Neutrophil (primary cell): ENCODE results near the gene TSHZ1.

Experiments
- H3K27ac ChIP-seq: fragments of 200-600 bp; sonication (generic); 2 replicates; pipeline ENCODE4 v1.5.1; 2016; ENCODE audit warnings: mild to moderate bottlenecking, moderate library complexity
- H3K27me3 ChIP-seq: fragments of 200-600 bp; sonication (generic); 2 replicates; pipeline ENCODE4 v1.6.0; 2016; ENCODE audit warnings: mild to moderate bottlenecking
- H3K36me3 ChIP-seq: fragments of 200-600 bp; sonication (generic); 2 replicates; pipeline ENCODE4 v1.5.1; 2017
- H3K4me1 ChIP-seq, 2 experiments: fragments of 200-600 bp in 1 of 2; sonication (generic) in 1 of 2; 1 replicate in 1 of 2; 2 replicates in 1 of 2; pipeline versions ENCODE4 v1.5.1 to v1.6.1; 2013 to 2016; ENCODE audit warnings: low read depth in 1 of 2, low read length in 1 of 2, mild to moderate bottlenecking in 1 of 2, moderate library complexity in 1 of 2; ENCODE audit not compliant: control insufficient read depth in 1 of 2, insufficient read depth in 1 of 2
- H3K4me3 ChIP-seq, 2 experiments: fragments of 200-600 bp in 1 of 2; sonication (generic) in 1 of 2; 1 replicate in 1 of 2; 2 replicates in 1 of 2; pipeline ENCODE4 v1.5.1; 2013 to 2016; ENCODE audit warnings: low read depth in 1 of 2, low read length in 1 of 2, mild to moderate bottlenecking in 1 of 2, moderate library complexity in 1 of 2
- H3K9me3 ChIP-seq: fragments of 200-600 bp; sonication (generic); 2 replicates; pipeline ENCODE4 v1.5.1; 2016
- TF ChIP-seq, protein P1 (sequence below): fragments of 200-600 bp; sonication (generic); IDR thresholded peaks from 2 replicates; pipeline ENCODE4 v1.5.1; 2016; ENCODE audit warnings: antibody characterized with exemption

TSHZ1 gene

DNA sequence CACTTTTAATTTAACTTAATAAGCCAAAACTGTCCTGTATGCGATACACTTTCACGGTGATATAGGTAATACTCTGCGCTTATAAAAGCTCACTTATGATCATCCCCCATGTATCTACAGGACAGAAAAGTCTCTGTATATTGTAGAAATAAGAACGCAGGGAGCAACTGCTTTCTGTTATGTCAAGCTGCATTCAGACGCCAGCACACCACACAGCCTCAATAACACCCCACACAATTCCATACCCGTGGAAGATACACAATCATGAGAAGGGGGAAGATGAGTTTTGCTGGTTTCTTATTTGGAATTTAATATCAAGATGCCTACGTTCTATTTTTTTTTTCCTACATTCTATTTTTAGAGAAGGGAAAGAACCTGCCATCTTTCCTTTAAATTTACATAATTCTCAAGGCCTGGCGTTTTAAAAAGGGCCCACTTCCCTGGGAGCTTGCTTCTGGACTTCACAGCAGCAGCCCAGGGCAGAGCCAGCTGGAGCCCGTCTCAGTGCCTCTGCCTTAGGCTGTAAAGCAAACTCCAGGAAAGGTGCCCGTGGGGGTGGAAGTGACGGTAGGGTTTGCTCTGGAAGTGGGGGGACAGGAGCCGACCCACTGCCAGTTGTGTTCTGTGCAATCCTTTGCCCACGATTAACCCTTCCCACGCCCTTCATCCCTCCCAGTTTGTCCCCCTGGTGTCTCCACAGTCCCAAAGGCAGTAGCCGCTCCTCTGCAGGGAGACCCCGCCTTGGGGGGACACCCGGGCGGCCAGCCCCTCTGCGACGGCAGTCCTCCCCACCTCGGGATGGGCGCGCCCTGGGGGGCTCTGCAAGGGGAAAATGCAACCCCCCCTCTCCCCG lies 7.0 kb upstream of the TSHZ1 start:
- no peak overlapping the region for H3K27ac ChIP-seq
- peaks cover 52% of the 10 kb centered on the region for H3K27me3 ChIP-seq
- H3K36me3 ChIP-seq = peaks cover 27% of the 10 kb centered on the region
- H3K9me3 ChIP-seq = no peaks in the 10 kb centered on the region
- peaks cover 30 to 32% of the 10 kb centered on the region in 2 experiments for H3K4me1 ChIP-seq
- TF ChIP-seq, protein P1, sequence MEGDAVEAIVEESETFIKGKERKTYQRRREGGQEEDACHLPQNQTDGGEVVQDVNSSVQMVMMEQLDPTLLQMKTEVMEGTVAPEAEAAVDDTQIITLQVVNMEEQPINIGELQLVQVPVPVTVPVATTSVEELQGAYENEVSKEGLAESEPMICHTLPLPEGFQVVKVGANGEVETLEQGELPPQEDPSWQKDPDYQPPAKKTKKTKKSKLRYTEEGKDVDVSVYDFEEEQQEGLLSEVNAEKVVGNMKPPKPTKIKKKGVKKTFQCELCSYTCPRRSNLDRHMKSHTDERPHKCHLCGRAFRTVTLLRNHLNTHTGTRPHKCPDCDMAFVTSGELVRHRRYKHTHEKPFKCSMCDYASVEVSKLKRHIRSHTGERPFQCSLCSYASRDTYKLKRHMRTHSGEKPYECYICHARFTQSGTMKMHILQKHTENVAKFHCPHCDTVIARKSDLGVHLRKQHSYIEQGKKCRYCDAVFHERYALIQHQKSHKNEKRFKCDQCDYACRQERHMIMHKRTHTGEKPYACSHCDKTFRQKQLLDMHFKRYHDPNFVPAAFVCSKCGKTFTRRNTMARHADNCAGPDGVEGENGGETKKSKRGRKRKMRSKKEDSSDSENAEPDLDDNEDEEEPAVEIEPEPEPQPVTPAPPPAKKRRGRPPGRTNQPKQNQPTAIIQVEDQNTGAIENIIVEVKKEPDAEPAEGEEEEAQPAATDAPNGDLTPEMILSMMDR = no peak
- H3K4me3 ChIP-seq = no peak overlapping the region

GRCh38 chr18:75204269-75204731 lies 6.3 kb upstream of the TSHZ1 start:
- TF ChIP-seq, protein P1 = no peak
- Histone ChIP-seq H3K36me3 (peaks cover 27% of the 10 kb centered on the region), H3K27me3 (peaks cover 52% of the 10 kb centered on the region), H3K9me3 (no peaks in the 10 kb centered on the region), H3K4me1 (peaks cover 30 to 32% of the 10 kb centered on the region in 2 experiments), H3K27ac (no peak overlapping the region), H3K4me3 (no peak overlapping the region)

DNA sequence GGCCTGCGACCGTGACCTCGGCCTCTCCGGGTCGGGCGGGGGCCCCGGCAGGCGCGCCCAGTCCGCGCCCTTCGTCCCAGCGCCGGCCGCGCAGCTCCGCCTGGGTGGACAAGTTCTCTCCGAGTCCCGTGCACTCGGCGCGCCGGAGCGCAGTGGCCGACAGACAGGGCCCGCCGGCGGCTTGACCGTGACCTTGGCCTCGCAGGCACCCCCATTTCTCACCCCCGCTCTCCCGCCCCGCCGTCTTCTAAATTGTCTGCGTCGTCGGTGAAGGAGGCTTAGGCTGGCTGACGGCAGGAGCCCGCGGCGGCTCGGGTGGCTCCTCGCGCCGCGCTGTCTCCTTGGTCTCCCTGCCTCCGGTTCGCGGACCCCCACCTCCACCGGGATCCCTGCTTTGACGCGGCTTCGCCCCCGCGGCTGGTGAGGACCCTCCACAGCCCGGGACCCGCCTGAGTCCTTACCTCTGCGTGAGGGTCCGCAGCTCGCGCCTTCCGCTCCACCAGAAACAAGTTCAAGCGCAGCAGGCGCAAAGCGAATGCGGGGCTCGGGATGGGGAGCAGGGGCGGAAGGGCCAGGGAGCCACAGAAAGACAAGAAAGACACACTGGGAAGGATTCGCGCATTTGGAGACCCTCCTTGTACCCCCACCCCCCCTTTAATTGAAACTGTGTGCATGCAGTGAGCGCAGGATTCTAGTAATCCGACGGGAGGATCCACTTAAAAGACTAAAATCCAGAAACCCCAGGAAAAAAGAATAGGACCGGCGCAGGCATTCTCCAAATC lies 5.7 kb upstream of the TSHZ1 start:
- H3K36me3 ChIP-seq = peaks cover 21% of the 10 kb centered on the region
- H3K27me3 ChIP-seq = peaks cover 52% of the 10 kb centered on the region
- H3K9me3 ChIP-seq = no peaks in the 10 kb centered on the region
- H3K27ac ChIP-seq = no peak overlapping the region
- no peak overlapping the region for H3K4me3 ChIP-seq
- TF ChIP-seq, protein P1 = no peak
- H3K4me1 ChIP-seq = peaks cover 34% of the 10 kb centered on the region in 2 experiments

- no peak overlapping the region for H3K4me3 ChIP-seq
- no peak overlapping the region for H3K27ac ChIP-seq
- TF ChIP-seq, protein P1 = no peak
- peaks cover 15% of the 10 kb centered on the region for H3K36me3 ChIP-seq
- no peaks in the 10 kb centered on the region for H3K9me3 ChIP-seq
- H3K4me1 ChIP-seq = peaks cover 41% of the 10 kb centered on the region in 2 experiments
- peaks cover 52% of the 10 kb centered on the region for H3K27me3 ChIP-seq
Measured at GRCh38 chr18:75205514-75206132, 5.0 kb upstream of the TSHZ1 start.

DNA sequence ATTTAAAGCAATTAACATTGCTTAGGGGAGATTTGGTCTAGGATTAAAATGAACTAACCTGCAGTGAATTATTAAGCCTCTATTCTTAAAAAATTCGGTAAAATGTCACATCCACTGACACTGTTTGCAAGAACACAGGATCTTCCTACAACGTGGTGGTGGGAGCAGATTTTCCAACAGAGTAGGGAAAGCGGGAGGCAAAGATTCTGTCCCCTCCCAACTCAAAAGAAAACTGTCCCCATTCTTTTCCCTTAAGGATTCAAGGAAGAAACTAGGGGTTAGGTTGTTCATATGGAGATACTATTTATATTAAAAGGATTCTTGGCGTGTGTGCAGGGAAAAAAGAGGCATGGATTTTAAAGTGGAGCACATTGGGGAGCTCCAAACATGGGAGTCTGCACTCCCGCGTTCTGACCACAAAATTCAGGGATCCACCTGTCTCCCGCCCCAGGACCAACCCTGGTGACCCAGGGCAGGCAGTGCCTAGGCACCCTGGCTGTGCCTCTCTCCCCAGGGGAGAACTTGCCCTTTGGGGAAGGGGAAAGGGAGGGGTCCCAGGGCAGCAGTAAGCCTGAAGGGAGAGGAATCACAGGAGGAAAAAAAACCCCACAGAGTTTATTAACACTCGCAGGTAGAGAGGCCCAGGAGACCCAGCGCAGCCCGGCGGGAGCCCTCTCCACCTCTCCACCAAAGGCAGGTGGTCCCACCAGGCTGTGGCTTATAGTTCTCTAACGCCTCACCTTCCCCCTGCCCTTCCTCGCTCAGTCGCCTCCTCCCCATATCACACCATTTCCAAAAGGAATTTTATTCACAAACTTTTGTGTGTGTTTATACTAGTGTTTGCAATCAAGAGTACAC lies 3.9 kb upstream of the TSHZ1 start:
- H3K36me3 ChIP-seq = peaks cover 5% of the 10 kb centered on the region
- TF ChIP-seq, protein P1 = no peak
- H3K4me1 ChIP-seq = peaks cover 42 to 43% of the 10 kb centered on the region in 2 experiments
- no peak overlapping the region for H3K27ac ChIP-seq
- H3K27me3 ChIP-seq = peaks cover 52% of the 10 kb centered on the region
- H3K4me3 ChIP-seq = no peak overlapping the region
- no peaks in the 10 kb centered on the region for H3K9me3 ChIP-seq
